22Rv1 (cell line): ENCODE measurements around the gene AGAP2.

Source experiments
- CTCF ChIP-seq: fragments of 450-650 bp; IDR thresholded peaks from 2 replicates; pipeline ENCODE4 v1.5.1; 2017; ENCODE audit warnings: mild to moderate bottlenecking
- ZFX ChIP-seq: fragments of 450-650 bp; IDR thresholded peaks from 2 replicates; pipeline ENCODE4 v1.6.1; 2017; ENCODE audit warnings: antibody characterized with exemption, borderline replicate concordance

- TF ChIP-seq CTCF (no peak), ZFX (no peak)
These were observed 10.5 kb upstream of the AGAP2 start for GRCh38 chr12:57749061-57749460.
